PC-3 (cell line): ENCODE results near the gene SNTG2. TPM values are rescaled to one million over a fixed set of nuclear protein-coding genes. Genes with fewer than 3 reads are reported as not detected.

Experiments
- ATAC-seq: fragments of 200-7000 bp; cut with Tn5 transposase; 2 replicates; pipeline ENCODE4 v1.9.1; 2020; ENCODE audit warnings: mild to moderate bottlenecking, moderate library complexity
- BruUV-seq: library from RNA; stranded (reverse); fragments of 400-500 nt; replicated peaks from 2 replicates; lab custom pipeline; 2021; lab: Mats Ljungman, UMichigan
- CTCF ChIA-PET: fragments of 300-600 bp; sonication (Branson Sonifier 250); formaldehyde crosslinking; loops from one replicate; lab custom pipeline; 2022; ENCODE audit warnings: antibody characterized with exemption; lab: Charles Lee
- POLR2A ChIA-PET: fragments of 300-600 bp; sonication (Branson Sonifier 250); formaldehyde crosslinking; loops from one replicate; lab custom pipeline; 2022; ENCODE audit warnings: antibody characterized with exemption; ENCODE audit not compliant: unreplicated experiment; lab: Charles Lee
- DNase-seq: peaks from one replicate; pipeline ENCODE4 v3.0.0-alpha.2; 2015
- H2AFZ ChIP-seq: fragments of 300-600 bp; sonication (generic); 2 replicates; pipeline ENCODE4 v1.6.0; 2016; ENCODE audit warnings: antibody characterized with exemption, low read length
- H3F3A ChIP-seq: fragments of 300-600 bp; sonication (generic); one replicate; pipeline ENCODE4 v1.6.0; 2017; ENCODE audit warnings: antibody characterized with exemption, low read length, control low read depth, mild to moderate bottlenecking; ENCODE audit not compliant: unreplicated experiment
- H3K27ac ChIP-seq: fragments of 300-600 bp; sonication (generic); 2 replicates; pipeline ENCODE4 v1.5.1; 2016; ENCODE audit warnings: mild to moderate bottlenecking, low read length
- H3K27me3 ChIP-seq: fragments of 300-600 bp; sonication (generic); 2 replicates; pipeline ENCODE4 v1.6.1; 2016; ENCODE audit warnings: low read length, mixed read lengths
- H3K36me3 ChIP-seq: fragments of 300-600 bp; sonication (generic); 2 replicates; pipeline ENCODE4 v1.6.1; 2016; ENCODE audit warnings: low read depth, mixed run types, low read length, mixed read lengths
- H3K4me1 ChIP-seq: fragments of 300-600 bp; sonication (generic); 2 replicates; pipeline ENCODE4 v1.5.1; 2016; ENCODE audit warnings: low read length; ENCODE audit not compliant: insufficient read depth
- H3K4me2 ChIP-seq: fragments of 300-600 bp; sonication (generic); 2 replicates; pipeline ENCODE4 v1.6.0; 2016; ENCODE audit warnings: low read length
- H3K4me3 ChIP-seq: fragments of 300-600 bp; sonication (generic); 2 replicates; pipeline ENCODE4 v1.5.1; 2016; ENCODE audit warnings: mild to moderate bottlenecking, low read length, mixed read lengths
- H3K79me2 ChIP-seq: fragments of 300-600 bp; sonication (generic); 2 replicates; pipeline ENCODE4 v1.6.1; 2017; ENCODE audit warnings: low read length, mixed read lengths
- H3K9ac ChIP-seq: fragments of 300-600 bp; sonication (generic); 2 replicates; pipeline ENCODE4 v1.6.0; 2016; ENCODE audit warnings: mild to moderate bottlenecking, low read length
- H3K9me2 ChIP-seq: fragments of 300-600 bp; sonication (generic); replicated peaks from 2 replicates; pipeline ENCODE4 v1.6.1; 2016; ENCODE audit warnings: mixed run types, low read length, mixed read lengths
- H3K9me3 ChIP-seq: fragments of 300-600 bp; sonication (generic); 2 replicates; pipeline ENCODE4 v1.6.1; 2016; ENCODE audit warnings: low read length, mixed read lengths
- H4K20me1 ChIP-seq: fragments of 300-600 bp; sonication (generic); 2 replicates; pipeline ENCODE4 v1.6.1; 2016; ENCODE audit warnings: low read length, mixed read lengths
- EZH2 ChIP-seq: fragments of 300-600 bp; sonication (generic); IDR thresholded peaks from one replicate; pipeline ENCODE4 v1.6.1; 2017; ENCODE audit warnings: antibody characterized with exemption, mild to moderate bottlenecking, low read length; ENCODE audit not compliant: unreplicated experiment
- EZH2phosphoT487 ChIP-seq: fragments of 300-600 bp; sonication (generic); IDR thresholded peaks from 2 replicates; pipeline ENCODE4 v1.6.1; 2018; ENCODE audit warnings: mild to moderate bottlenecking, antibody characterized with exemption, low read length, borderline replicate concordance
- intact Hi-C: fragments of 100-400 bp; cut with micrococcal nuclease; formaldehyde crosslinking; loops from 2 replicates; pipeline ENCODE4 v1.9.0; 2023
- total RNA-seq: library from RNA; depleted of rRNA; stranded (reverse); fragments of >200 nt; gene quantifications from 2 replicates; pipeline ENCODE4 v1.2.3, GENCODE V29; 2014
- TF ChIP-seq, protein P1 (sequence below): fragments of 300-600 bp; sonication (generic); conservative IDR thresholded peaks from 2 replicates; pipeline ENCODE4 v1.5.1; 2017; ENCODE audit warnings: antibody characterized with exemption, low read depth, mild to moderate bottlenecking, low read length

SNTG2 gene
- total RNA-seq, 1 experiment from 2014 or later, result not detected

DNA sequence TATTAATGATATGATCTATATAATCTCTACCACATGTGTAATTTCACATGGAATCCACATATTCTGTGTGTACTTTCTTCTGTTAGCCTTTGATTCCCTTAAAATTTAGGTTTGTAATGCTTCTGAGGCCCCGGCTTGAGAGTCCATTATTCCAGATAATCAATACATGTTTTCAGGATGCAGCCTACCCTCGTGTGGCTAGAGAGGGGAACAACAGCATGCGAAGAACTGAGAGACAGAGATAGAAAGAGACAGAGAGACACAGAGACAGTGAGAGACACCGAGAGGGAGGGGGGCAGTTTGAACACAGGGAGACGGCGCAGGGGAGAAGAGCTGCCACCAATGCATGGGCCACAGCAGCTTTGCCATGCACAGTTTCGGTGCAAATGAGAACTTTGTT is 185.4 kb downstream of the SNTG2 start:
- ATAC-seq, result no peak
- CTCF ChIA-PET, result no interaction called here

DNA sequence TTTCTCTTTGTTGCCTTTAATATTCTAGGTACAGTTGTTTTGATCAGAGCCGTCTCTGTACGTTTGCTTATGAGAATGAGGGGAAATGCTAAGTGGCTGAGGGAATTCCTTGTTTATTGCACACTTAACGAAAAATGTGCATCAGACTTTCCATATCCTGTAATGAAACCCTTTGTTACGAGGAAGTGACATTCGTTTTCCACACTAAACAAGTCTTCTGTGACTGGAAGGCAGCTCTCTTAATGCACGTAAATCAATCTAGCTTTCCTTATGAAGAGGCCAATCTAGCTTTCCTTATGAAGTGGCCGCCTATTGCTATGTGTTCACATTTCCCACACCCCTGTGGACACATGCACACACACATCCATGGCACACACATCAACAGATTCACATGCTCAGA is 186.2 kb downstream of the SNTG2 start:
- TF ChIP-seq, protein P1, sequence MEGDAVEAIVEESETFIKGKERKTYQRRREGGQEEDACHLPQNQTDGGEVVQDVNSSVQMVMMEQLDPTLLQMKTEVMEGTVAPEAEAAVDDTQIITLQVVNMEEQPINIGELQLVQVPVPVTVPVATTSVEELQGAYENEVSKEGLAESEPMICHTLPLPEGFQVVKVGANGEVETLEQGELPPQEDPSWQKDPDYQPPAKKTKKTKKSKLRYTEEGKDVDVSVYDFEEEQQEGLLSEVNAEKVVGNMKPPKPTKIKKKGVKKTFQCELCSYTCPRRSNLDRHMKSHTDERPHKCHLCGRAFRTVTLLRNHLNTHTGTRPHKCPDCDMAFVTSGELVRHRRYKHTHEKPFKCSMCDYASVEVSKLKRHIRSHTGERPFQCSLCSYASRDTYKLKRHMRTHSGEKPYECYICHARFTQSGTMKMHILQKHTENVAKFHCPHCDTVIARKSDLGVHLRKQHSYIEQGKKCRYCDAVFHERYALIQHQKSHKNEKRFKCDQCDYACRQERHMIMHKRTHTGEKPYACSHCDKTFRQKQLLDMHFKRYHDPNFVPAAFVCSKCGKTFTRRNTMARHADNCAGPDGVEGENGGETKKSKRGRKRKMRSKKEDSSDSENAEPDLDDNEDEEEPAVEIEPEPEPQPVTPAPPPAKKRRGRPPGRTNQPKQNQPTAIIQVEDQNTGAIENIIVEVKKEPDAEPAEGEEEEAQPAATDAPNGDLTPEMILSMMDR, result no peak
- TF ChIP-seq EZH2phosphoT487, result no peak
- no peaks in the 10 kb centered on the region for H4K20me1 ChIP-seq
- no peaks in the 10 kb centered on the region for H3K4me1 ChIP-seq
- ChIA-PET POLR2A (no interaction called here), CTCF (no interaction called here)
- no TSS peak for BruUV-seq
- intact Hi-C loops, result no loop called here
- ATAC-seq, result no peak
- peaks cover 31% of the 10 kb centered on the region for H3K27me3 ChIP-seq
- no peak overlapping the region for H3K27ac ChIP-seq
- H2AFZ ChIP-seq, result no peak overlapping the region
- H3K9me3 ChIP-seq, result no peaks in the 10 kb centered on the region
- no peaks in the 10 kb centered on the region for H3K36me3 ChIP-seq
- no peak for DNase-seq
- H3K9me2 ChIP-seq, result no peaks in the 10 kb centered on the region
- H3K4me3 ChIP-seq, result no peak overlapping the region
- H3K4me2 ChIP-seq, result no peak overlapping the region
- H3K79me2 ChIP-seq, result no peaks in the 10 kb centered on the region
- H3K9ac ChIP-seq, result no peak overlapping the region
- no peaks in the 10 kb centered on the region for H3F3A ChIP-seq

More for the DNA sequence above, 185.4 kb downstream of the SNTG2 start:
- Histone ChIP-seq H3K9me3 (no peaks in the 10 kb centered on the region), H3K9ac (no peak overlapping the region), H4K20me1 (no peaks in the 10 kb centered on the region), H3K27ac (no peak overlapping the region), H2AFZ (no peak overlapping the region), H3F3A (no peaks in the 10 kb centered on the region), H3K4me1 (no peaks in the 10 kb centered on the region), H3K4me2 (no peak overlapping the region), H3K36me3 (no peaks in the 10 kb centered on the region), H3K4me3 (no peak overlapping the region), H3K27me3 (peaks cover 28% of the 10 kb centered on the region), H3K79me2 (no peaks in the 10 kb centered on the region), H3K9me2 (no peaks in the 10 kb centered on the region)
- DNase-seq, result no peak
- POLR2A ChIA-PET, result no interaction called here
- no peak for TF ChIP-seq EZH2phosphoT487
- TF ChIP-seq, protein P1, result peak; percentile 53
- BruUV-seq, result no TSS peak
- intact Hi-C loops, result no loop called here

DNA sequence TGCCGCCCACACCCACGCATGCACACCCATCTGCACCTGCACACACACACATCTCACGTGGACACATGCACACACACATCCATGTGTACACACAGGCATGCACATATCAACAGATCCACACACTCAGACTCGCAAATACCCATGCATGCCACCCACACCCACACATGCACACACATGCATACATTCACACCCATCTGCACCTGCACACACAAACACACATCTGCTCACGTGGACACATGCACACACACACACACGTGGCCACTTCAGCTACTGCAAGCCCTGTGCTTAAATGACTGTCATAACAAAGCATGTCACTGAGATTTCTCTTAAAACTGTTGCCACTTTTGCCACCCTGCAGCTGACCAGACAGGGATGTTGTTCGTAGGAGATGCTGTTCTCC is 186.6 kb downstream of the SNTG2 start:
- intact Hi-C loops, result no loop called here
- H3K27ac ChIP-seq, result no peak overlapping the region
- POLR2A ChIA-PET, result no interaction called here
- DNase-seq (no peak), ATAC-seq (no peak)
- no peaks in the 10 kb centered on the region for H3K9me3 ChIP-seq
- CTCF ChIA-PET, result no interaction called here
- no peaks in the 10 kb centered on the region for H3K79me2 ChIP-seq
- TF ChIP-seq, protein P1, result no peak
- no peak for TF ChIP-seq EZH2phosphoT487
- TF ChIP-seq EZH2, result no peak
- H4K20me1 ChIP-seq, result no peaks in the 10 kb centered on the region
- H2AFZ ChIP-seq, result no peak overlapping the region
- H3K4me2 ChIP-seq, result no peak overlapping the region
- no peaks in the 10 kb centered on the region for H3K4me1 ChIP-seq
- no peaks in the 10 kb centered on the region for H3F3A ChIP-seq
- H3K9ac ChIP-seq, result no peak overlapping the region
- peaks cover 31% of the 10 kb centered on the region for H3K27me3 ChIP-seq
- H3K9me2 ChIP-seq, result no peaks in the 10 kb centered on the region
- H3K36me3 ChIP-seq, result no peaks in the 10 kb centered on the region
- no peak overlapping the region for H3K4me3 ChIP-seq
- no TSS peak for BruUV-seq
